ENCODE measurements around the gene PTTG1IP2.
A peak's percentile ranks its signal among the peaks of the same experiment; 100 is the strongest.

PTTG1IP2 gene

GRCh38 chr7:90469554-90469953 is at the start of gene PTTG1IP2:
Gene PTTG1IP2 (plus strand): TSS chr7:90469639. CDS start chr7:90469787, 148 bp downstream.
- DNase-seq: no peak

GRCh38 chr7:90421651-90422050 is 47.8 kb upstream of the PTTG1IP2 start:
- DNase-seq: no peak

GRCh38 chr7:90424720-90425119 is 44.7 kb upstream of the PTTG1IP2 start:
- DNase-seq: no peak

GRCh38 chr7:90425376-90425775 is 44.1 kb upstream of the PTTG1IP2 start:
- DNase-seq: no peak

GRCh38 chr7:90430614-90431460 is 38.6 kb upstream of the PTTG1IP2 start:
- no peak for DNase-seq

- no peak for DNase-seq
Measured at GRCh38 chr7:90432752-90433151, 36.7 kb upstream of the PTTG1IP2 start.

GRCh38 chr7:90433221-90433620 is 36.2 kb upstream of the PTTG1IP2 start:
- DNase-seq: no peak

- DNase-seq: no peak
Measured at GRCh38 chr7:90445633-90446032, 23.8 kb upstream of the PTTG1IP2 start.

GRCh38 chr7:90446137-90446899 is 23.1 kb upstream of the PTTG1IP2 start:
- DNase-seq: no peak

- no peak for DNase-seq
Measured at GRCh38 chr7:90453259-90453891, 16.1 kb upstream of the PTTG1IP2 start.

GRCh38 chr7:90453931-90454330 is 15.5 kb upstream of the PTTG1IP2 start:
- no peak for DNase-seq

GRCh38 chr7:90455163-90456030 is 14.0 kb upstream of the PTTG1IP2 start:
- DNase-seq: peak; percentile 47

GRCh38 chr7:90458104-90458503 is 11.3 kb upstream of the PTTG1IP2 start:
- no peak for DNase-seq

GRCh38 chr7:90459888-90460287 is 9.6 kb upstream of the PTTG1IP2 start:
- DNase-seq: no peak

- no peak for DNase-seq
Measured at GRCh38 chr7:90461219-90461618, 8.2 kb upstream of the PTTG1IP2 start.

- DNase-seq: peak; percentile 30
Measured at GRCh38 chr7:90463151-90463628, 6.2 kb upstream of the PTTG1IP2 start.

- DNase-seq: no peak
Measured at GRCh38 chr7:90465816-90466215, 3.6 kb upstream of the PTTG1IP2 start.

- DNase-seq: no peak
Measured at GRCh38 chr7:90472805-90473540, 3.5 kb downstream of the PTTG1IP2 start.

GRCh38 chr7:90473814-90474213 is 4.4 kb downstream of the PTTG1IP2 start:
- no peak for DNase-seq

GRCh38 chr7:90474284-90475210 is 5.1 kb downstream of the PTTG1IP2 start:
- DNase-seq: no peak

- no peak for DNase-seq
Measured at GRCh38 chr7:90483251-90483650, 13.8 kb downstream of the PTTG1IP2 start.
